ENCODE data around the gene RENBP.

The RENBP gene

GRCh38 chrX:153933748-153934147 is 10.7 kb downstream of the RENBP start:
- no peak for DNase-seq (ENCODE audit: low read depth)

- DNase-seq (ENCODE audit: low read depth) = no peak
Measured at GRCh38 chrX:153932220-153932915, 12.1 kb downstream of the RENBP start.

- DNase-seq (ENCODE audit: low read depth) = no peak
Measured at GRCh38 chrX:153931748-153932147, 12.7 kb downstream of the RENBP start.

- no peak for DNase-seq (ENCODE audit: low read depth)
Measured at GRCh38 chrX:153931151-153931550, 13.3 kb downstream of the RENBP start.

GRCh38 chrX:153930011-153930910 is 14.2 kb downstream of the RENBP start:
- no peak for DNase-seq (ENCODE audit: low read depth)

GRCh38 chrX:153929576-153929975 is 14.9 kb downstream of the RENBP start:
- no peak for DNase-seq (ENCODE audit: low read depth)

- DNase-seq (ENCODE audit: low read depth) = no peak
Measured at GRCh38 chrX:153928846-153929245, 15.6 kb downstream of the RENBP start.

GRCh38 chrX:153927922-153928760 is 16.3 kb downstream of the RENBP start:
- DNase-seq (ENCODE audit: low read depth) = peak; percentile 70

- no peak for DNase-seq (ENCODE audit: low read depth)
Measured at GRCh38 chrX:153927672-153927921, 16.8 kb downstream of the RENBP start.

GRCh38 chrX:153926858-153927671 is 17.4 kb downstream of the RENBP start:
- DNase-seq (ENCODE audit: low read depth) = peak; percentile 49

- no peak for DNase-seq (ENCODE audit: low read depth)
Measured at GRCh38 chrX:153926552-153926857, 17.9 kb downstream of the RENBP start.

- no peak for DNase-seq (ENCODE audit: low read depth)
Measured at GRCh38 chrX:153925739-153926551, 18.5 kb downstream of the RENBP start, which contains the start of gene ARHGAP4. Gene ARHGAP4 (minus strand): TSS chrX:153926264. CDS start chrX:153926202, 62 bp downstream.

GRCh38 chrX:153925387-153925738 is 19.1 kb downstream of the RENBP start:
- DNase-seq (ENCODE audit: low read depth) = no peak

GRCh38 chrX:153924149-153924861 is 20.1 kb downstream of the RENBP start:
- no peak for DNase-seq (ENCODE audit: low read depth)

- no peak for DNase-seq (ENCODE audit: low read depth)
Measured at GRCh38 chrX:153922932-153923857, 21.2 kb downstream of the RENBP start.

- no peak for DNase-seq (ENCODE audit: low read depth)
Measured at GRCh38 chrX:153921511-153922446, 22.7 kb downstream of the RENBP start.

- no peak for DNase-seq (ENCODE audit: low read depth)
Measured at GRCh38 chrX:153921070-153921469, 23.4 kb downstream of the RENBP start.

- no peak for DNase-seq (ENCODE audit: low read depth)
Measured at GRCh38 chrX:153920546-153920945, 23.9 kb downstream of the RENBP start.
